Measurements from ENCODE around the gene SYCE1. TPM values are rescaled to one million over a fixed set of nuclear protein-coding genes. Genes with fewer than 3 reads are reported as not detected.
"Not testable (repeated sequence)": the region's sequence is repeated elsewhere in the genome, so short reads cannot be mapped to it uniquely, and the experiment has no call there.

The SYCE1 gene, protein sequence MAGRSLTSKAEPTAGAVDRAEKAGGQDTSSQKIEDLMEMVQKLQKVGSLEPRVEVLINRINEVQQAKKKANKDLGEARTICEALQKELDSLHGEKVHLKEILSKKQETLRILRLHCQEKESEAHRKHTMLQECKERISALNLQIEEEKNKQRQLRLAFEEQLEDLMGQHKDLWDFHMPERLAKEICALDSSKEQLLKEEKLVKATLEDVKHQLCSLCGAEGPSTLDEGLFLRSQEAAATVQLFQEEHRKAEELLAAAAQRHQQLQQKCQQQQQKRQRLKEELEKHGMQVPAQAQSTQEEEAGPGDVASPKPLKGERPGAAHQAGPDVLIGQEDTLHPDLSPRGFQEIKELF
- 0.44 TPM for total RNA-seq
- long read RNA-seq = 0 reads

DNA sequence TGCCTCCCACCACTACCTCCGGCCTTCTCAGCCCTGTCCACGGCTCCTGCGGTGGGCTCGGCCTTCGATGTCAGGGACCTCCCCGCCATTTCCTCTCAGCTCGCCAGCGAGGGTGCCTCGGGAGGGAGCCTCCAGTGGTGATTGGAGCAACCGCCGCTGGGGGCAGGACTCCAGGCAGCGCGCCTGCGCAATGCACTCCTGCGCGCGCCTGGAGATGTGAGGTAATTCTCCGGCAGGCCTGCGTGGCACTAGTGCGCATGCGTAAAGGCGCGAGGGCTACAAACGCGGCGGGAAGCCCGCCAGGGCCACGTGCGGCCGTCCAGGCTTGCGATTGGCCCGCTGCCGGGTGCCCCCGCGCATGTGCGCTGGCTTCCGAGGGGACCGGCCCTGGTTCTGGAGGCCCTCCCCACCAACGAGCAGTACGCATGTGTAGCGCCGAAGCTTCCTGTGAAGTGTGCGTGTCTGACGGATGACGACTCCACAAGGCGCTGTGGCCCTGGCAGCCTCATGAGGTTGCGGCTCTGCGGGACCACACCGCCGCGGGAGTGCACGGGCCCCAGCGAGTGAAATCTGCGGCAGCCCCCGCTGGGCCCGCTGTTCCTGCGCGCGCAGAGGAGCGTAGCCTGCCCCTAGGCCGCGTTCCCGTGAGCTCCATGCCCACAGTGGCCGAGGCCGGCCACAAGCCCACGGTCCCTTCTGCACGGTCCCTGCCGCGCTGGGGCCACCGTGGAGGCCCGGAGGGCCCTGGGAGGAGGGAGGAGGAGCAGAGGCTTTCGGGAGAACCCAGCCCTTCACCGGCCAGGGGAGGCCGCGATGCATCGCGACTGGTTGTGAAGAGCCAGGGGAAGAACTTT, at the start of gene SYCE1:
Gene SYCE1, minus strand, starts transcription at position 143 of the 854 bp plus-strand sequence. Its CDS starts 54 bp downstream, at position 89.
- H3K27me3 ChIP-seq (ENCODE audit: low read depth) = peaks cover 58% of the 10 kb centered on the region
- no peaks in the 10 kb centered on the region for H3K4me1 ChIP-seq
- H3K9me3 ChIP-seq (replicated peaks) = peaks cover 12% of the 10 kb centered on the region
- H3K36me3 ChIP-seq = no peaks in the 10 kb centered on the region
- intact Hi-C loops (cut with micrococcal nuclease) = no loop called here
- H3K27ac ChIP-seq (replicated peaks) = no peak within 1 kb of the TSS
- TF ChIP-seq, protein P1, sequence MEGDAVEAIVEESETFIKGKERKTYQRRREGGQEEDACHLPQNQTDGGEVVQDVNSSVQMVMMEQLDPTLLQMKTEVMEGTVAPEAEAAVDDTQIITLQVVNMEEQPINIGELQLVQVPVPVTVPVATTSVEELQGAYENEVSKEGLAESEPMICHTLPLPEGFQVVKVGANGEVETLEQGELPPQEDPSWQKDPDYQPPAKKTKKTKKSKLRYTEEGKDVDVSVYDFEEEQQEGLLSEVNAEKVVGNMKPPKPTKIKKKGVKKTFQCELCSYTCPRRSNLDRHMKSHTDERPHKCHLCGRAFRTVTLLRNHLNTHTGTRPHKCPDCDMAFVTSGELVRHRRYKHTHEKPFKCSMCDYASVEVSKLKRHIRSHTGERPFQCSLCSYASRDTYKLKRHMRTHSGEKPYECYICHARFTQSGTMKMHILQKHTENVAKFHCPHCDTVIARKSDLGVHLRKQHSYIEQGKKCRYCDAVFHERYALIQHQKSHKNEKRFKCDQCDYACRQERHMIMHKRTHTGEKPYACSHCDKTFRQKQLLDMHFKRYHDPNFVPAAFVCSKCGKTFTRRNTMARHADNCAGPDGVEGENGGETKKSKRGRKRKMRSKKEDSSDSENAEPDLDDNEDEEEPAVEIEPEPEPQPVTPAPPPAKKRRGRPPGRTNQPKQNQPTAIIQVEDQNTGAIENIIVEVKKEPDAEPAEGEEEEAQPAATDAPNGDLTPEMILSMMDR (IDR thresholded peaks at IDR 0.05; ENCODE audit: borderline replicate concordance) = no peak
- DNase-seq = peak; percentile 23
- H3K4me3 ChIP-seq = peak within 1 kb of the TSS; percentile 21

DNA sequence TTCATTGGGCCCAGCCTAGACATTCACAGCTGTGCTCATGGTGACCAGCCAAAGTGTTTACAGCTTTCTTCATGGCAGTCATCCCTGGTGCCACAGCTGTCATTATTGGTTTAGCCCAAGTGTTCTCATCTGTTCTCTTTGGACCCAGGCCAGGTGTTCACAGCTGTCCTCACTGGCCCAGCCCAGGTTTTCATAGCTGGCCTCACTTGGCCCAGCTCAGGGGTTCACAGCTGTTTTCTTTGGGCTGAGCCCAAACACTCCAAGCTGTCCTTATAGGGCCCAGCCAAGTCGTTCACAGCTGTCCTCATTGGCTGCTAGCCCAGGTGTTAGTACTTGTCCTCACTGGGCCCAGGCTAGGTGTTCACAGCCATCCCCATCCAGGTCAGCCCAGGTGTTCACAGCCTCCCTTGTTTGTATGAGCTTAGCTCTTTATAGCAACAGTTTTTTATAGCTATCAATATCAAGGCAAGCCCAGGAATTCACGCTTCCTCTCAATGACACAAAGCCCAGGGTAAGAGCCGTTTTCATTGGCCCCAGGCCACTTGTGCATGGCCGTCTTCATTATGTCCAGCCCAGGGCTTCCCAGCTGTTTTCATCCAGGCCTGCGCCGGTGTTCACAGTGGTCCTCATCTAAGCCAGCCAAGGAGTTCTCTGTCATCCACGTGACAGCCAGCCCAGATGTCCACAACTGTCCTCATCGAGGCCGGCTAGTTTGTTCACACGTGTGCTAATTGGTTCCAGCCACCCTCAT, 49.6 kb upstream of the SYCE1 start:
- intact Hi-C loops (cut with micrococcal nuclease) = no loop called here
- Histone ChIP-seq H3K4me3 (no peak overlapping the region), H3K4me1 (no peaks in the 10 kb centered on the region), H3K27me3 (ENCODE audit: low read depth) (peaks cover 45% of the 10 kb centered on the region), H3K36me3 (no peaks in the 10 kb centered on the region), H3K9me3 (replicated peaks) (peaks cover 7% of the 10 kb centered on the region), H3K27ac (replicated peaks) (no peak overlapping the region)
- TF ChIP-seq, protein P1 (IDR thresholded peaks at IDR 0.05; ENCODE audit: borderline replicate concordance) = no peak
- no peak for DNase-seq

DNA sequence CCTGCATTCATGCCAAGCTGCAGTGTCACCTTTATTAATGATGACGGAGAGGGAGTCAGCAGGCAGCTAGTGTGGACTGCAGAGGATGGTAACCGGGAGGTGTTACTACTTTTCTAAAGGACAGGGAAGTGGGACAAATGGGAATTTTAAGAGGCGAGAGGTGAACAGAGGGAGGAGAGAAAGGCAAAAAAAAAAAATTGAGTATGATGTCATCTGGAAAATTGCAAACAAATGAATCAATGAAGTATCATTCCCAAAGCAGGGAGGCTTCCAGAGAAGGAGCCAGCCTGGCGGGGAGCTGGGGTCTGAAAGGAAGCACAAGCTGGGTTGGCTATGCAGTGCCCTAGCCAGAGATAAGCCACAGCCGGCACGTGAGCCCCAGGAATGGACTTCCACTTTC, 48.3 kb upstream of the SYCE1 start:
- H3K4me1 ChIP-seq = no peaks in the 10 kb centered on the region
- TF ChIP-seq, protein P1 (IDR thresholded peaks at IDR 0.05; ENCODE audit: borderline replicate concordance) = no peak
- H3K9me3 ChIP-seq (replicated peaks) = peaks cover 7% of the 10 kb centered on the region
- H3K27me3 ChIP-seq (ENCODE audit: low read depth) = peaks cover 45% of the 10 kb centered on the region
- no peak overlapping the region for H3K4me3 ChIP-seq
- DNase-seq = no peak
- no peak overlapping the region for H3K27ac ChIP-seq (replicated peaks)
- H3K36me3 ChIP-seq = no peaks in the 10 kb centered on the region
- intact Hi-C loops (cut with micrococcal nuclease) = no loop called here

DNA sequence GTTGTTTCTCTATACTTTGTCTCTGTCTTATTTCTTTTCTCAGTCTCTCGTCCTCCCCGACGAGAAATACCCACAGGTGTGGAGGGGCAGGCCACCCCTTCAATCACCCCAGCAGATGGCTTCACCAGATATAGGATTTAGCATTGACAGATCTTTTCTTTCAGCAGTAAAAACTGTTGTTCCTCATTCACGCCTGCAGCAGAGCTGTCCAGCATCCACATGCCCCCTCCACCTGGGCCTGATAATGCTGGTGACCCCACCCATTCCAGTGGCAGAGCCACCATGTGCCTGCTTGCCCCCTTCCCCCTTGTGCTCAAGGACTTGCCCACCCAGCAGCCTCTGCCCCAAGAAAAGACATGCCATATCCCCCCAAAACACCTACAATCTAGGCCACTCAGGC, 45.7 kb upstream of the SYCE1 start:
- peaks cover 71% of the 10 kb centered on the region for H3K27me3 ChIP-seq (ENCODE audit: low read depth)
- H3K4me1 ChIP-seq = no peaks in the 10 kb centered on the region
- no peak overlapping the region for H3K4me3 ChIP-seq
- TF ChIP-seq, protein P1 (IDR thresholded peaks at IDR 0.05; ENCODE audit: borderline replicate concordance) = no peak
- H3K9me3 ChIP-seq (replicated peaks) = peaks cover 7% of the 10 kb centered on the region
- intact Hi-C loops (cut with micrococcal nuclease) = no loop called here
- DNase-seq = no peak
- no peak overlapping the region for H3K27ac ChIP-seq (replicated peaks)
- no peaks in the 10 kb centered on the region for H3K36me3 ChIP-seq

DNA sequence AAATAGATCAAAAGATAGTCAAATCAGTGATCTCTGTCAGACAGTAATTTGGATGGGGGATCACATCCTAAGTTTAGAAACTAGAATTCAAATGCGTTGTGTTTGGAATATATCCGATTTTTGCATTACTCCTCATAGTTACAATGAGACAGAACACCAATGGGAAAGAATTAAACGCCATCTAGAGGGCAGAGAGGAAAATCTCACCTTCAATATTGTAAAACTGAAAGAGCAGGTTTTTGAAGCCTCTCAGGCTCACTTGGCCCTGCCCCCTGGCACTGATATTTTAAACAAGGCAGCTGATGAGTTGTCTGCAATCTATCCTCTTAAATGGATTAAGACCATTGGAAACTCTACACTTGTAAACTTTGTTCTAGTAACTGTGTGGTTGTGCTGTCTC, 43.5 kb upstream of the SYCE1 start:
- H3K4me3 ChIP-seq = no peak overlapping the region
- H3K27me3 ChIP-seq (ENCODE audit: low read depth) = peaks cover 93% of the 10 kb centered on the region
- H3K36me3 ChIP-seq = no peaks in the 10 kb centered on the region
- H3K9me3 ChIP-seq (replicated peaks) = peaks cover 7% of the 10 kb centered on the region
- intact Hi-C loops (cut with micrococcal nuclease) = loop anchor here (5.0 kb wide), 1 partner anchor 282 kb away; no protein-coding TSS in a partner anchor
- H3K27ac ChIP-seq (replicated peaks) = no peak overlapping the region
- H3K4me1 ChIP-seq = no peaks in the 10 kb centered on the region
- TF ChIP-seq, protein P1 (IDR thresholded peaks at IDR 0.05; ENCODE audit: borderline replicate concordance) = peak; percentile 67
- no peak for DNase-seq

DNA sequence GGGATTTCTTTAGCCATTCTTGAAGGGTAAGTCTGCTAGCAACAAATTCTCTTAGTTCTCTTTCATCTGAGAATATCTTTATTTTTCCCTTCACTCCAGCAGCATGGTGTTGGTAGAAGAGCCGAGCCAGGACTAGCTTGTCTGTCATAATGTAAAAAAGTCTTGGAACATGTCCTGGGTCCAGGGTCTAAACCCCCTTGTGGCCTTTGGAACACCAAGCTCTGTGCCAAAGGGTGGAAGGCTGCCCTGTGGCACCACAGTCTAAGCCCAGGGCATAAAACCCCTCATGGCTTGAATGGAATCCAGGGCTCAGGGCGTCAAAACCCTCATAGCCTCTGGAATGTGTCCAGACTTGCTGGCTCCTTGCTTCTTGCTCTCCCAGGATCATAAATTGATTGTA, 38.1 kb upstream of the SYCE1 start:
- H3K9me3 ChIP-seq (replicated peaks); H3K4me3 ChIP-seq; intact Hi-C loops (cut with micrococcal nuclease); DNase-seq; H3K4me1 ChIP-seq; H3K27ac ChIP-seq (replicated peaks); H3K36me3 ChIP-seq: not testable (repeated sequence)
- peaks cover 100% of the 10 kb centered on the region for H3K27me3 ChIP-seq (ENCODE audit: low read depth)
